GM21423 (cell line): ENCODE data around the gene LYPLA2.

Experiments used
- ATAC-seq: cut with Tn5 transposase; IDR thresholded peaks from one replicate; pipeline ENCODE4 v1.9.1; 2021; ENCODE audit warnings: mild to moderate bottlenecking, moderate library complexity; ENCODE audit not compliant: unreplicated experiment

Gene LYPLA2

DNA sequence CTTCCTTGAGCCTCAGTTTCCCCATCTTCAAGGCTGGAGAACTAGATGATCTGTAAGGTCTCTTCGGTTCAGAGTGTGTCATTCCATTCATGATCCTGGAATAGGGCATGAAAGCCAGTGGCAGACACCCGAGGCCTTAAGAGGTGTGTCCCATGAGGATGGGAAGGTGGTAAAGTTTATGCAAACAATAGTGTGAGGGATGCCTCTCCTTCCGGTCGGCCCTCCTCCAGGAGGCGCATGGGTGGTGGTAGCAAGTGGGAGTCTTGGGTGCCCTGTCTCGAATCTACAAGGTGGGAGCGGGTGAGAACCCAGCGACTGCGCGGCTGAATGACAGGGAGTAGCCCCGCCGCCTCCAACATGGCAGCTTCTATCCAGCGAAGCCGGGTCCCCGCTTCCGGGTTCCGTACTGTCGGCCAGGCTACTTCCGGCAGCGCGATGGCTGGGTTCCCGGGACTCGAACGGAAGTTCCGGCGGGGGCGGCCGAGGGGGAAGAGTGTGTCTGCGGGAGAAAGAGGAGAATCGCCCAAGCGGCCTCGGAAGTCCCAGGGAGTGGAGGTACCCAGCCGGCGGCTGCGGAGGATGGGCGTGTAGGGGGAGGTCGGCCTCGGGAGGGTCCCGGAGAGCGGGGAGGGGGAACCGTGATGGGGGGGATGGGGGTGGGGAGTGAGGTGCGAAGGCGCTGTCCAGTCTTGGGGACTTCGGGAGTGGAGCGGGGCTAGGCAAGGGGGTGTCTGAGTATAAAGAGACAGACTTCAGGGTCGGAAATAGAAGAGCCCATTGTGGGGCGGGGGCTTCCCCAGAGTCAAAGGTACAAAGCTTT lies at the start of gene LYPLA2:
TSS of gene LYPLA2 (plus strand) at position 450 of the 820 bp plus-strand sequence. CDS start 1,538 bp downstream, outside the sequence.
- peak; percentile 78 for ATAC-seq

DNA sequence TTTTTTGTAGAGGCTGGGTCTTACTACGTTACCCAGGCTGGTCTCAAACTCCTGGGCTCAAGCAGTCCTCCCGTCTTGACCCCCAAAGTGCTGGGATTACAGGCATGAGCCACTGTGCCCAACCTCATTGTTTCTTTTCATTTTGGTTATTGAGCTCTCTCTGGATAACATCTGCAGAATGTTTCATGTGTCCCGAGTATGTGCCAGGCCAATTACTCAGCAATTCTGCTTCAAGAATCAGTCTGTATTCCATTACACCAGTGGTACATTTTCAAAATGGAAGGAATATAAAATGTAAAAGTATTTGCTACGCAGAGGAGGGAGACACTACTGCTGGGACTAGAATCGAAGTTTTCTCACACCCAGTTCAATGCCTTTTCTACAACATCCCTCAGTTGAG lies 49.3 kb upstream of the LYPLA2 start:
- no peak for ATAC-seq

DNA sequence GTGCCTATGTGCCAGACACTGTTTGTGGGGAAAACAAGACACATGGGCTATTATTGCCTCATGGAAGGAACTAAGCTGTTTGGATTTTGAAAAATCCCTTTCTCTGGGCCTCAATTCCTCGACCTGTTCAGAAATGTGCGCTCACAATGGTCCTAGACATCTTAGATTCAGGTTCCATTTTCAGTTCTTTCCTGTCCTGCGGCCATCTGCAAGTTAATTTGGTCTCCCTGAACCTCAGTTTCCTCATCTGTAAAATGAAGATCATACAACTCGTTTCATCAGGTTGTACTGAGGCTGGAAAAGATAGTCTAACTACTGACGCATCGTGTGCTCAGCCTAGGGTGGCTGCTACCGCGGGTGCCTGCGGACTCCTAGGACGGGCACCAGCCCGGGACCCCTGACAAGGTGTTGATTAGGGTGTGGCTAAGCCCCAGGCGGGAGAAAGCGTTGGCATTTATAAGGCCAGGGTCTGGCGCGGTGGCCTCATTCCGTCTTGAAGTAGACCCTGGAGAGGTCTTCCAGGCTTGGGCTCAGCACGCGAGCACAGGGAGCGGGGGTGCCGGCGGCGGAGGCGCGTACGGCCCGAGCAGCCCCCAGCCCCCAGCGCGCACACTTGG lies 48.2 kb upstream of the LYPLA2 start:
- no peak for ATAC-seq

DNA sequence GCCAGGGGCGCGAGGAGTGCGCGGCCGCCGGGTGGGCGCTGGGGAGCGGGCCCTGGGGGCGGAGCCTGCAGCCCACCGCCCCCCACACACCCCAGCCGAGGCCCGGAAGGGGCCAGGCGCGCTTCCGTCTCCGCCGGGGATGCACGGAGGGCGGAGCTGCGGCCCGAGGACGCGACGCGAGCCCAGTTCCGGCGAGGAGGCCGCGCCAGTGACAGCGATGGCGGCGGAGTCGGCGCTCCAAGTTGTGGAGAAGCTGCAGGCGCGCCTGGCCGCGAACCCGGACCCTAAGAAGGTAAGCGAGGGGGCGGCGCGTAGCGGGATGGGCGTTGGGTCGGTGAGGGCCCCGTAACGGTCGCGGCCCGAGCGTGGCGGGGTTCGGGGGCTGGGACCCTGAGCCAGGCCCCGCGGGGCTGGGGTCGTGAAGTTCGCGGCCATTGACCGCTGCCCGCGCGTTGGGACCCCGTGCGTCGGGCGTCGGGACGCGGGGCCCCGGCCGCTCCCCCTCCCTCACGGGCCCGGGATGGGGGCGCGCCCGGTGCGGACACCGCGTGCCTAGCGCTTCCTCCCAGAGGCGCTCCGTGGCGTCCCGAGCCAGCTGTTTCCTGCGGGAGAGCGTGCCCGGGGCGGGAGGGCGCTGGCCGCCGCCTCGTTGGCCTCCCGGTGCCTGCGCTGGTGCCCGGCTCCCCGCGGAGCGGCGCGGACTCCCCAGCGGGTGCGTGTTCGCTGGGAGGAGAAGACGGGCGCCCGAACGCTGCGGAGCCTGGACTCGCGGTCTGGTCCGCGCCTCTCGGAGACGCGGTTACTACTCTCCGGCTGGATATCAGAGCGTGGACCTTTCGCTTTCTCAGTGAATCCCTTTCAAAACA lies 47.4 kb upstream of the LYPLA2 start, which contains the start of gene ELOA:
TSS of gene ELOA (plus strand) at position 185 of the 866 bp plus-strand sequence. CDS start at position 218, 33 bp downstream.
- ATAC-seq = peak; percentile 76

DNA sequence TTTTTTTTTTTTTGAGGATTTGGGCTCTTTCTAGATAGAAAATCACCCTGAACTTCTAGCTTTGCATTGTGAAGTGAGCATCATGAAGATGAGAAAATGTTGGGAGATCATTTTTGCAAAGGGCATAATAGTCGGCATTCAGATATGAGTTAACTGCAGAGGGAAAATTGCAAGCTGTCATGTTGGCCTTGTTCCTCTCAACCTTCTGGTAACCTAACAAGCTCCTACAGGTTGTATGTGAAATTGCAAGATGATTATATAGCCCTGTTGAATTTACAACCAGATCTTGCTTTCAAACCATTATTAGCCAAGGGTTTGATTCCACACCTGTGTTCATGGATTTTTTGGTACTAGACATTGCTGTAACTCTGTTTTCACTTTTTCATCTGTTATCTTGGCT lies 45.4 kb upstream of the LYPLA2 start:
- ATAC-seq = no peak

DNA sequence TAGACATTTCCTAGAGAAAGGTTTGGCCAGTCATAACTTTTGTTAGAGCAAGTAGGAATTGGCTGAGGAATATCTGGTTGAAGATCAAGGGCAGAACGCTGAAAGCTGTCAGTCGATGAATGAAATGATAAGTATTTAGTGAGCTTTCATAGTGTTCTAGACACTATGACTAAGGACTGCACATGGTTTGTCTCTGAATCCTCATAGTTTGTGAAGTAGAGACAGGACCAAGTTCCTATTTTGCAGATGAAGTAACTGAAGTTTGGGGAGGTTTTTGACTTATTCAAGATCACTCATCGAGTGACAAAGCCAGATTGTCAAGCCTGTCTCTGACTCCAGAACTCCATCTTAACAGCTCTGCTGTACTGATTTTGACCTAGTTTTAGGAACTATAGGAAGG lies 42.9 kb upstream of the LYPLA2 start:
- no peak for ATAC-seq

DNA sequence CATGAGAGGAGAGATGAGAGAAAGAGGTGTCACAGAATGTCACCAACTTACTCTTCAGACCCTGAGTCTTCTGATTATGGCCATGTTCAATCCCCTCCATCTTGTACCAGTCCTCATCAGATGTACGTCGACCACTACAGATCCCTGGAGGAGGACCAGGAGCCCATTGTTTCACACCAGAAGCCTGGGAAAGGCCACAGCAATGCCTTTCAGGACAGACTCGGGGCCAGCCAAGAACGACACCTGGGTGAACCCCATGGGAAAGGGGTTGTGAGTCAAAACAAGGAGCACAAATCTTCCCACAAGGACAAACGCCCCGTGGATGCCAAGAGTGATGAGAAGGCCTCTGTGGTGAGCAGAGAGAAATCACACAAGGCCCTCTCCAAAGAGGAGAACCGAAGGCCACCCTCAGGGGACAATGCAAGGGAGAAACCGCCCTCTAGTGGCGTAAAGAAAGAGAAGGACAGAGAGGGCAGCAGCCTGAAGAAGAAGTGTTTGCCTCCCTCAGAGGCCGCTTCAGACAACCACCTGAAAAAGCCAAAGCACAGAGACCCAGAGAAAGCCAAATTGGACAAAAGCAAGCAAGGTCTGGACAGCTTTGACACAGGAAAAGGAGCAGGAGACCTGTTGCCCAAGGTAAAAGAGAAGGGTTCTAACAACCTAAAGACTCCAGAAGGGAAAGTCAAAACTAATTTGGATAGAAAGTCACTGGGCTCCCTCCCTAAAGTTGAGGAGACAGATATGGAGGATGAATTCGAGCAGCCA lies 39.7 kb upstream of the LYPLA2 start:
- ATAC-seq = no peak

DNA sequence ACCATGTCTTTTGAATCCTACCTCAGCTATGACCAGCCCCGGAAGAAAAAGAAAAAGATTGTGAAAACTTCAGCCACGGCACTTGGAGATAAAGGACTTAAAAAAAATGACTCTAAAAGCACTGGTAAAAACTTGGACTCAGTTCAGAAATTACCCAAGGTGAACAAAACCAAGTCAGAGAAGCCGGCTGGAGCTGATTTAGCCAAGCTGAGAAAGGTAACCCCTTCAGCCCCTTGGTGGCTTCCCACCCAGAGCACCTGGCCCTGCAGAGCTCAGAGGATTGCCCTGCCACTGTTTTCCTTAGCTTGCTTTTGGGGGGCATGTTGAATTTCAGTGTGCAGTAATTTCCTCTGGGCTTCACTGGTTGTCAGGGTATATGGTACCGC lies 39.1 kb upstream of the LYPLA2 start:
- no peak for ATAC-seq

DNA sequence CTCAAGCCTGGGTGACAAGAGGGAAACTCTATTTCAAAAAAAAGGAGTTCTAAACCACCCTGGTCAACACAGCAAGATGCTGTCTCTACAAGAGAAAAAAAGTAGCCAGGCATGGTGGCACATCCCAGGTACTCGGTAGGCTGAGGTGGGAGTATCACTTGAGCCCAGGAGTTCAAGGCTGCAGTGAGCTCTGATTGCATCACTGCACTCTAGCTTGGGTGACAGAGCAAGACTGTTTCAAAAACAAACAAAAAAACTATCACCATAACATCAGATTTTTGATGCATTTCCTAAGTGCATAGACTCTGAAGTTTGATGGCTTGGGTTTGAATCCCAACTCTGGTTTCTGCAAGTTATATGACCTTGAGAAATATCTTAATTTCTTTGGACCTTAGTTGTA lies 38.0 kb upstream of the LYPLA2 start:
- ATAC-seq = no peak

DNA sequence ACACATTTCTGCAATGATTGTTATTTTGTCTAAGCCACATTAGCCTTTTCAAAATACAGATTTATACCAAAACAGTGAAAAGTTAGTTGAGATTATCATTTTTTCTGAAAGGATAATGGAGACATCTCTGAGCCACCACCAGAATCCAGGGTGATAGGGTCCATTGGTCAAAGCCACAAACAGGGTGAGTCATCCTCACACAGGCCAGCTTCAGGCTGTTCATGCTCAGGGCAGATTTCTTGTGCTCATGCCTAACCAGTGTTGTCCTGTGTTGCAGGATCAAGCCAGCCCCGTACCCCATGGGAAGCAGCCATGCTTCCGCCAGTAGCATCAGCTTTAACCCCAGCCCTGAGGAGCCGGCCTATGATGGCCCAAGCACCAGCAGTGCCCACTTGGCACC lies 34.3 kb upstream of the LYPLA2 start:
- no peak for ATAC-seq

DNA sequence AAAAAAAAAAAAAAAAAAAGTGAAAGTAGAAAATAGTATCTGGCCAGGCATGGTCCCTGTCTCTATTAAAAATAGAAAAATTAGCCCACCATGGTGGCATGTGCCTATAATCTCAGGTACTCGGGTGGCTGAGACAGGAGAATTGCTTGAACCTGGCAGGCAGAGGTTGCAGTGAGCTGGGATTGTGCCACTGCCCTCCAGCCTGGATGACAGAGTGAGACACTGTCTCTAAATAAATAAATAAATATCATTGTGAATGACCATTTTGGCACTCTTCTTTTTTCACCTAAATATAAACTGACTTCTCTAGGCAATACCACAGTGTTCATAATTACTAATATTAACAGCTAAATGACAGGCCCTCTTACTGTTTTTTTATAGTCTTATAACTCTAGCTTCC lies 33.1 kb upstream of the LYPLA2 start:
- no peak for ATAC-seq

DNA sequence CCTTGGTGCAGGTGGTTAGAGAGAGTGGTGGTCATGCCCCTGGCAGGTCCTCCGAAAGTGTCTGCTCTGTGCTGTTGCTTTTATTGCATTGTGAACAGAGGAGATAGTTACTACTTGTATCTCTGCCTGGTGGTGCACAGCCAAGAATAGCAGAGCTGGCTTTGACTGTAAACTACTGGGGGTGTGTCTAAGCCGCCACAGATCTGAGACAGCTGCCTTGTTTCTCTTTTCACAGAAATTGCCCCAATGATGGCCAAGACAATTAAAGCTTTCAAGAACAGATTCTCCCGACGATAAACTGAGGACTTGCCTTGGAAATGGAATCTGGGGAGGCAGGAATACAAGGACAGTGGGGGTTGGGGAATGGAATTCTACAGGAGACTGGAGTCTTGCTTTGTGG lies 31.7 kb upstream of the LYPLA2 start:
- ATAC-seq = no peak

DNA sequence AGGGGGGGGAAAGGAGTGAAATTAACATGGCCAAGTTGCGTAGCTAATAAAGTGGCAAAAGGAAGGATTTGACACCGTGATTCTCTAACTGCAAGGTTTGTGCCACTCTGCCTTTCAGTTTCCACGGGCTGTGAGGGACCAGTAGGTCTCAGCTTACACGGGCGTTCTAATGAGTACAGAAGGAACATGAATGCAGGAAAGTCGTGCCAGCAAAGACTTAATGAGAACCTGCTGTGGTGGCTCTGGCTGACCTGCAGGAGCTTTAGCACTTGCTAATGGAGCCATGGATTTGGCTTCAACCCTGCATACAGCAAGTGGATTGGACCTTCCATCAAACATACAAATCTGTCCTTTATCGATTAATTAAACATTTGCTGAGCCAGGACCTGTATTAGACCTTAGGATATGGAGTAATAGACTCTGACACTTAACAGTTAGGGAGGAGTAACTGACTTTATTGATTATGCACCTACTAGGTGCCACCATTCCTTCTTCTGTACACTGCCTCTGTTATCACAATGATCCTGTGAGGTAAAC lies 27.8 kb upstream of the LYPLA2 start:
- no peak for ATAC-seq

DNA sequence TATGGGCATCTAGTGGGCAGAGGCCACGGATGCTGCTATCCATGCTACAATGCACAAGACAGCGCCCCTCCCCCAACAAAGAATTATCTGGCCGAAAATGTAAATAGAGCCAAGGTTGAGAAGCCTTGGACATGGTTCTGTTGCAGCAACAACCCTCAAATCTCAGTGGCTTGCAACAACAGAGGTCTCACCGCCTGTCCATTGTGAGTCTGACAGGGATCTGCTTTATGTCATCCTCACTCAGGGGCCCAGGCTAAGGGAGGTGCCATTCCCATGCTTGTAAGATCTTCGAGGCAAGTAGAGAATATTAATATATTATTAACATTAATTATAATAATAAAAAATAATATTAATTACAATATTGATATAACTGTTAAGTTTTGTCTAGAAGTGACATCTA lies 22.2 kb upstream of the LYPLA2 start:
- no peak for ATAC-seq

DNA sequence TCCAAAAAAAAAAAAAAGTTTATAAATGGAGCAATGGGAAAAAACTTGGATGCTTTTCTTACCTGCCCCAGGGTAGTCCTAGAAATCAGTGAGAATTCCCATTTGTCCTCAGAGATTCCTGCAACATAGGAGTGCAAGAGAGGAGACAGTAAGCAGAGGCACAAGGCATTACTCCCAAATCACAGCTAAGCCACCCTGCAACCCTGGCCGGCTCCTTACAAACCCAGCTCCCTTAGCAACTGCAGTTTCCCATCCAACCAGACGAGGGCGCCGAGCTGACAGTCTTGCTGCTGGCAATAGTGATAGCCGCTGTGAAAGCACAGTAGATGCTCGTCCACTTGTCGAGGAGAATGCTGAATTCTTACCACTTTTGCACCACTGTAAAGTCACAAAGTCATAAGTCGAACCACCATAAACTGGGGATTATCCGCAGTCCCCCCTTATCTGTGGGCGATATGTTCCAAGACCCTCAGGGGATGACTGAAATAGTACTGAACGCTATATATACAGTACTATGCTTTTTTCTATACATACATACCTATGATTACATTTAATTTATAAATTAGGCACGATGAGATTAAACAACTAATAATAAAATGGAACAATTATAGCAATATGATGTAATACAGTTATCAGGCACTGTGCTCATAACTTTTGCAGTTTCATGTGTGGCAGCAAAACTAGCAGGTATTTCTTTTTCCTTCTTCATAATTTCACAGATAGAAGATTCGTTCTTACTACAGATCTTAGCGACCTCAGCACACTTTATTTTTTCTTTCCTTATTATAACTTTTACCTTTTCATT lies 18.7 kb upstream of the LYPLA2 start:
- no peak for ATAC-seq

DNA sequence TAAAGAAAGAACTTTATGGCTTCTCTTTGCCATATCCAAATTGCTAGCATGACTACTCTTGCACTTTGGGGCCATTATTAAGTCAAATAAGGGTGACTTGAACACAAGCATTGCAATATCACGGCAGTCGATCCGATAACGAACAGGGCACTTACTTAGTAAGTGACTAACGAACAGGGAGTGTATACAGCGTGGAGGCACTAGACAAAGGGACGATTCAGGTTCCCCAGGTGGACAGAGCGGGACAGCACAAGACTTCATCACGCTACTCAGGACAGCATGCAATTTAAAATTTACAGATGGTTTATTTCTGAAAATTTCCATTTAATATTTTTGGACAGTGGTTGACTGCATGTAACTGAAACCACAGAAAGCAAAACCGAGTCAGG lies 18.1 kb upstream of the LYPLA2 start:
- no peak for ATAC-seq

DNA sequence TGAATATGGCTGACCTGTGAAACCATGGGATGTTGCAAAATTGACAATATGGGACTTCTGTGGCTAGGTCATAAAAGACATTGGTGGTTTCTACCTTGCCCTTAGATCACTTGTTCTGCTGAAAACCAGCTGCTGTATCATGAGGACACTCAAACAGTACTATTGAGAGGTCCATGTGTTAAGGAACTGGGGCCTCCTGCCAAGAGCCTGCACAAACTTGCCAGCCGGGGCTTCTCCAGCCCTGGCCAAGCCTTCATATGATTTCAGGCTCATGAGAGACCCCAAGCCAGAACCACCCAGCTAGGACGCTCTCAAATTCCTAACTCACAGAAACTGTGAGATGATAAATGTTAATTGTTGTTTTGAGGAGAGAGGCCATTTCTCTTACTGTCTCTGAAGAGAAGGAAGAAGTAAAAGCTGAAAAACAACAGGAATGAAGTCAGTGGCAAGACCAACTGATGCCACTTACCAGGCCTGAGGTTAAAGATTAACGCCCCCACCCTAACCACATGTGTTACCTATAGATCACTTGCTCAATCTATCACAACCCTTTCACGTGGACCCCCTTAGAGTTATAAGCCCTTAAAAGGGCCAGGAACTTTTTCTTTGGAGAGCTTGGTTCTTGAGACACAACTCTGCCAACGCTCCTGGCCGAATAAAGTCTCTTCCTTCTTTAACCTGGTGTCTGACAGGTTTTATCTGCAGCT lies 16.6 kb upstream of the LYPLA2 start:
- ATAC-seq = no peak

DNA sequence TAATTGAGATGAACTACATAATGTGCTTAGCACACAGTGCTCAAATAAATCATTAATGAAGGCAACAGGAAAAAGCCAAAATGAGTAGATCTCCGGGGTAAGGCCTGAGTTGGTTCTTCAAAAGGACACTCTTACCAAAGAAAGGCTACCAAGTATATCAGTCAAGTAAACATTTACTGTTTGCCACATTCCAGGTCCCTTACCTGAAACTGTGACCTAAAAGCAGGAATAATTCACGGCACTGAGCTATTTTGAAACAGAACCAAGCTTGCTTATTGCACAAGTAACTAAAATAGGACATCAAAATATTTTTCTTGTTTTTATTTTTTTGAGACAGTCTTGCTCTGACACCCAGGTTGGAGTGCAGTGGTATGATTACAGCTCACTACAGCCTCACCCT lies 14.7 kb upstream of the LYPLA2 start:
- no peak for ATAC-seq
